Stomach (tissue), 9 donors: ENCODE measurements around the gene SCFD2. TPM values are rescaled to one million over a fixed set of nuclear protein-coding genes. Genes with fewer than 3 reads are reported as not detected.

Experiments
- DNase-seq, 2 donors: peaks; one replicate each; pipeline versions ENCODE4 v3.0.0 to v3.0.0-alpha.2; 2013 to 2019
- H3K27ac ChIP-seq, 5 donors: fragments of 200-600 bp in 4 of 5; sonication (generic) in 4 of 5; one replicate each; pipeline ENCODE4 v1.5.1; 2013 to 2019; ENCODE audit warnings: mild to moderate bottlenecking in 1 of 5, moderate library complexity in 1 of 5
- H3K27me3 ChIP-seq, 3 donors: fragments of 200-600 bp; sonication (generic); one replicate each; pipeline ENCODE4 v1.5.1; 2017 to 2019; ENCODE audit warnings: mixed run types in 1 of 3
- H3K36me3 ChIP-seq, 4 donors: fragments of 200-600 bp; sonication (generic); 1 replicate in 3 of 4; 2 replicates in 1 of 4; pipeline ENCODE4 v1.5.1; 2016 to 2019
- H3K4me1 ChIP-seq, 4 donors: fragments of 200-600 bp; sonication (generic); one replicate each; pipeline ENCODE4 v1.5.1; 2016 to 2019
- H3K4me3 ChIP-seq, 4 donors: fragments of 200-600 bp; sonication (generic) in 3 of 4; one replicate each; pipeline ENCODE4 v1.5.1; 2016 to 2019; ENCODE audit warnings: mild to moderate bottlenecking in 1 of 4
- H3K9me3 ChIP-seq, 4 donors: fragments of 200-600 bp; sonication (generic); one replicate each; pipeline ENCODE4 v1.5.1; 2016 to 2019
- EP300 ChIP-seq: sonication (generic); formaldehyde crosslinking; IDR thresholded peaks from one replicate; pipeline ENCODE4 v1.6.1; 2017; ENCODE audit warnings: antibody characterized with exemption
- POLR2A ChIP-seq, 4 donors: fragments of 450-650 bp; IDR thresholded peaks; one replicate each; pipeline ENCODE4 v1.6.1; 2016; ENCODE audit warnings: antibody characterized with exemption in 4 of 4, control low read depth in 2 of 4, mild to moderate bottlenecking in 1 of 4, moderate library complexity in 1 of 4
- POLR2AphosphoS5 ChIP-seq, 3 donors: sonication (generic); formaldehyde crosslinking; IDR thresholded peaks; one replicate each; pipeline ENCODE4 v1.6.1; 2016; ENCODE audit warnings: antibody characterized with exemption in 3 of 3
- WGBS, 5 donors: extraction: QIAGEN DNeasy Blood & Tissue Kit in 3 of 5; methylation state at CpG; one replicate each; pipeline versions ENCODE4 v1.1.5 to v1.1.7; 2013 to 2018; 5-methylcytosine and 5-hydroxymethylcytosine counted together
- intact Hi-C: fragments of 100-400 bp; cut with DNase I; formaldehyde crosslinking; loops from one replicate; pipeline ENCODE4 v1.15.1; 2023; ENCODE audit warnings: low total_unique reads
- polyA plus RNA-seq, 3 donors: library from polyadenylated mRNA; stranded (reverse); fragments of 200-250 nt; gene quantifications; one replicate each; pipeline ENCODE4 v1.2.3, GENCODE V29; 2013
- total RNA-seq, 5 donors: library from RNA; depleted of rRNA; stranded (reverse); fragments of >200 nt; gene quantifications; one replicate each; pipeline versions ENCODE4 v1.1.0 to v1.2.3, GENCODE V29; 2014 to 2016
- TF ChIP-seq, protein P1 (sequence below), 7 experiments: fragments of 450-650 bp in 4 of 7; fragments of 200-600 bp in 3 of 7; sonication (generic) in 3 of 7; IDR thresholded peaks; one replicate each; pipeline ENCODE4 v1.5.1; 2016 to 2019; ENCODE audit warnings: antibody characterized with exemption in 7 of 7, control low read depth in 2 of 7, mild to moderate bottlenecking in 1 of 7
- donor health status: healthy with polysubstance abuse.
- donor health status: Bipolar disorder and iron deficiency.
- donor health status: healthy.

SCFD2 gene
- total and polyA plus RNA-seq, 8 donors = 2.9 to 40.2 (median 11.1) TPM

DNA sequence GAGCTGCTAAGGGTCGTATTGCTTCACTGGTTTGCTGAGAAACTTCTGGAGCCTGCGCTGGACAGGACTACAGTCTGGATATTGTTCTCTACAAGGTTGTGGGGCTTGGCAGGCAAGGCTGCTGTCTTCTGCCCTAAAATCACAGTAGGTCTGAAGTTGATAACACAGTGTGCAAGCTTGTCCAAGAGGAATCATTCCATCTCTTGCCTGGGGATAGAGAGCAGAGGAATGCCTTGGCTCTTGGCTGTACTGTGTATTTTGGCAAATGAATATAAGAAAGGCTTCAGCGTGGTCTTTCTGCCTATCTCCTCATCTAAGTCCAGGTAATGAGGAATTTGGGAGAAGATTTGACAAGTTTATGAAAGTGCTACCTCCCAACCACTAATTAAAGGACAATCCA lies 513.1 kb downstream of the SCFD2 start:
- Histone ChIP-seq H3K9me3 (peaks cover 0 to 2% (median 0%) of the 10 kb centered on the region in 4 donors), H3K4me3 (no peak overlapping the region), H3K27me3 (no peaks in the 10 kb centered on the region), H3K27ac (no peak overlapping the region), H3K4me1 (peaks cover 0 to 25% (median 11%) of the 10 kb centered on the region in 4 donors), H3K36me3 (no peaks in the 10 kb centered on the region)
- DNase-seq = no peak
- WGBS, 5 donors = 69 to 75% (median 71%) methylated on average over 3 of the region's 3 CpGs
- TF ChIP-seq POLR2AphosphoS5 (IDR thresholded peaks at IDR 0.05) (no peak), POLR2A (IDR thresholded peaks at IDR 0.05) (no peak), EP300 (no peak)
- TF ChIP-seq, protein P1, sequence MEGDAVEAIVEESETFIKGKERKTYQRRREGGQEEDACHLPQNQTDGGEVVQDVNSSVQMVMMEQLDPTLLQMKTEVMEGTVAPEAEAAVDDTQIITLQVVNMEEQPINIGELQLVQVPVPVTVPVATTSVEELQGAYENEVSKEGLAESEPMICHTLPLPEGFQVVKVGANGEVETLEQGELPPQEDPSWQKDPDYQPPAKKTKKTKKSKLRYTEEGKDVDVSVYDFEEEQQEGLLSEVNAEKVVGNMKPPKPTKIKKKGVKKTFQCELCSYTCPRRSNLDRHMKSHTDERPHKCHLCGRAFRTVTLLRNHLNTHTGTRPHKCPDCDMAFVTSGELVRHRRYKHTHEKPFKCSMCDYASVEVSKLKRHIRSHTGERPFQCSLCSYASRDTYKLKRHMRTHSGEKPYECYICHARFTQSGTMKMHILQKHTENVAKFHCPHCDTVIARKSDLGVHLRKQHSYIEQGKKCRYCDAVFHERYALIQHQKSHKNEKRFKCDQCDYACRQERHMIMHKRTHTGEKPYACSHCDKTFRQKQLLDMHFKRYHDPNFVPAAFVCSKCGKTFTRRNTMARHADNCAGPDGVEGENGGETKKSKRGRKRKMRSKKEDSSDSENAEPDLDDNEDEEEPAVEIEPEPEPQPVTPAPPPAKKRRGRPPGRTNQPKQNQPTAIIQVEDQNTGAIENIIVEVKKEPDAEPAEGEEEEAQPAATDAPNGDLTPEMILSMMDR (IDR thresholded peaks at IDR 0.05) = no peak
- intact Hi-C loops = no loop called here

- no peak overlapping the region for H3K27ac ChIP-seq
- no peaks in the 10 kb centered on the region for H3K27me3 ChIP-seq
- H3K9me3 ChIP-seq = no peaks in the 10 kb centered on the region
- DNase-seq = no peak
- 60 to 100% (median 81%) methylated on average over 1 of the region's 1 CpG for WGBS, 5 donors
- H3K4me3 ChIP-seq = no peak overlapping the region
- H3K36me3 ChIP-seq = no peaks in the 10 kb centered on the region
- intact Hi-C loops = no loop called here
- TF ChIP-seq POLR2A (IDR thresholded peaks at IDR 0.05) (no peak), POLR2AphosphoS5 (IDR thresholded peaks at IDR 0.05) (no peak), EP300 (no peak)
- TF ChIP-seq, protein P1 (IDR thresholded peaks at IDR 0.05) = no peak
- peaks cover 0 to 29% (median 14%) of the 10 kb centered on the region in 4 donors for H3K4me1 ChIP-seq
Observed at GRCh38 chr4:52852041-52852440, 513.8 kb downstream of the SCFD2 start.

DNA sequence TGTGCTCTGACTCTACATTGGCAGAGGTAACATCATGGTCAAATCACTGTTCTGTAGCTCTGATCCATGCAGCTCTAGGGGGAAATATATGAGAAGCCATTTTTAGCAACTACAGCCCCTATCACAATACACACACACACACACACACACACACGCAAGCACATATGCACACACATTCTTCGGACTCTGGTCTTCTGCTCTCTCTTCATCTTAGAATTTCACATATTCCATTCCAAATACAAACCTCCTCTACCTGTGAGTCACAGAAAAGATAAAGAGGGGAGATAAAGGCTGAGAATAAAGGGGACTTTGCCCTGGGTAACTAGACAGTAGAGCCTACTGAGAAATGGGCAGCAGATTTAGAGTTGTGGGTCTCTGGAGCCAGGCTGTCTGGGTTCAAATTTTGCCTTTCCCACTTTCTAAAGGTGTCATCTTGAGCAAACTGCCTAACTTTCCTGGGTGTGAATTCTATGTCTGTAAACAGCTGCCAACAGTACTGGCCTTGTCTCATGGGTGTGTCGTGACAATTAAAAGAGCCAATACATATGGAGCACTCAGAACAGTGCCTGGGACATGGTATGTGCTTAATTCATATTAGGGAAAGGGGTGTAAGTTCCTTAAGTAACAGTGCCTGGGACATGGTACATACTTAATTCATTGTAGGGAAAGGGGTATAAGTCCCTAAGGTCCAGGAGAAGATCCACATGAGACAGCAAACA lies 515.3 kb downstream of the SCFD2 start:
- H3K4me1 ChIP-seq = peaks cover 0 to 39% (median 19%) of the 10 kb centered on the region in 4 donors
- H3K36me3 ChIP-seq = no peaks in the 10 kb centered on the region
- no peak overlapping the region for H3K27ac ChIP-seq
- H3K4me3 ChIP-seq = no peak overlapping the region
- TF ChIP-seq, protein P1 (IDR thresholded peaks at IDR 0.05) = no peak
- no peak for TF ChIP-seq POLR2A (IDR thresholded peaks at IDR 0.05)
- no peak for TF ChIP-seq POLR2AphosphoS5 (IDR thresholded peaks at IDR 0.05)
- TF ChIP-seq EP300 = no peak
- 47 to 70% (median 66%) methylated on average over 3 of the region's 3 CpGs for WGBS, 5 donors
- H3K9me3 ChIP-seq = no peaks in the 10 kb centered on the region
- no peaks in the 10 kb centered on the region for H3K27me3 ChIP-seq
- peak in 1 of 2 donors; percentile 46 for DNase-seq
- intact Hi-C loops = no loop called here

GRCh38 chr4:52848254-52848653 lies 517.6 kb downstream of the SCFD2 start:
- 33 to 59% (median 45%) methylated on average over 6 of the region's 6 CpGs for WGBS, 5 donors
- peaks cover 0 to 35% (median 15%) of the 10 kb centered on the region in 4 donors for H3K4me1 ChIP-seq

More at GRCh38 chr4:52848254-52848653, 517.6 kb downstream of the SCFD2 start:
- H3K27ac ChIP-seq = peak overlapping the region in 1 of 5 donors; percentile 16
- no peaks in the 10 kb centered on the region for H3K36me3 ChIP-seq
- intact Hi-C loops = no loop called here
- TF ChIP-seq, protein P1 (IDR thresholded peaks at IDR 0.05) = no peak
- no peak for TF ChIP-seq POLR2A (IDR thresholded peaks at IDR 0.05)
- no peak for TF ChIP-seq EP300
- TF ChIP-seq POLR2AphosphoS5 (IDR thresholded peaks at IDR 0.05) = no peak
- peak in 1 of 2 donors; percentile 79 for DNase-seq
- no peaks in the 10 kb centered on the region for H3K9me3 ChIP-seq
- H3K4me3 ChIP-seq = no peak overlapping the region
- H3K27me3 ChIP-seq = no peaks in the 10 kb centered on the region
